GM23338 (cell line): Measurements from ENCODE around the gene ATP8A1. TPM values are rescaled to one million over a fixed set of nuclear protein-coding genes. Genes with fewer than 3 reads are reported as not detected.
A peak's percentile ranks its signal among the peaks of the same experiment; 100 is the strongest.

Experiments used
- ATAC-seq: fragments of 200-7000 bp; cut with Tn5 transposase; 3 replicates; pipeline ENCODE4 v1.9.1; 2020
- DNase-seq: peaks from one replicate; pipeline ENCODE4 v3.0.0-alpha.2; 2015; ENCODE audit warnings: low spot score
- H2AFZ ChIP-seq: fragments of 200-600 bp; sonication (generic); 2 replicates; pipeline ENCODE4 v1.8.0; 2016; ENCODE audit warnings: antibody characterized with exemption, mild to moderate bottlenecking, moderate library complexity
- H3F3A ChIP-seq: fragments of 200-600 bp; sonication (generic); replicated peaks from 2 replicates; pipeline ENCODE4 v1.8.0; 2017; ENCODE audit warnings: antibody characterized with exemption, mixed run types, low read depth
- H3K27ac ChIP-seq: fragments of 200-600 bp; sonication (generic); 2 replicates; pipeline ENCODE4 v1.6.1; 2016; ENCODE audit warnings: low read depth
- H3K27me3 ChIP-seq: fragments of 200-600 bp; sonication (generic); 2 replicates; pipeline ENCODE4 v1.8.0; 2016; ENCODE audit warnings: mild to moderate bottlenecking, mixed run types, moderate library complexity; ENCODE audit not compliant: insufficient read depth
- H3K36me3 ChIP-seq: fragments of 200-600 bp; sonication (generic); 2 replicates; pipeline ENCODE4 v1.8.0; 2016; ENCODE audit warnings: mild to moderate bottlenecking; ENCODE audit not compliant: insufficient read depth
- H3K4me1 ChIP-seq: fragments of 200-600 bp; sonication (generic); 2 replicates; pipeline ENCODE4 v1.8.0; 2016; ENCODE audit warnings: mild to moderate bottlenecking, moderate library complexity; ENCODE audit not compliant: insufficient read depth
- H3K4me2 ChIP-seq: fragments of 200-600 bp; sonication (generic); 2 replicates; pipeline ENCODE4 v1.7.1; 2017; ENCODE audit warnings: mixed run types
- H3K4me3 ChIP-seq: fragments of 200-600 bp; sonication (generic); 2 replicates; pipeline ENCODE4 v1.6.1; 2016; ENCODE audit warnings: mixed run types
- H3K79me2 ChIP-seq: fragments of 200-600 bp; sonication (generic); replicated peaks from 2 replicates; pipeline ENCODE4 v1.8.0; 2017; ENCODE audit warnings: mild to moderate bottlenecking; ENCODE audit not compliant: insufficient read depth
- H3K9me2 ChIP-seq: fragments of 200-600 bp; sonication (generic); 2 replicates; pipeline ENCODE4 v1.8.0; 2017; ENCODE audit not compliant: insufficient read depth
- H4K20me1 ChIP-seq: fragments of 200-600 bp; sonication (generic); replicated peaks from 2 replicates; pipeline ENCODE4 v1.8.0; 2017; ENCODE audit warnings: mild to moderate bottlenecking; ENCODE audit not compliant: insufficient read depth
- H3K27ac Mint-ChIP-seq: 2 replicates; pipeline ENCODE4 v1.8.0; 2020; ENCODE audit warnings: inconsistent platforms, mild to moderate bottlenecking, moderate library complexity, mixed read lengths
- H3K27me3 Mint-ChIP-seq: 3 replicates; pipeline ENCODE4 v1.8.0; 2022; ENCODE audit warnings: low read depth, mild to moderate bottlenecking, moderate library complexity, mixed read lengths, inconsistent platforms; ENCODE audit not compliant: insufficient read depth, poor library complexity
- H3K36me3 Mint-ChIP-seq: 3 replicates; pipeline ENCODE4 v1.8.0; 2021; ENCODE audit warnings: low read depth, mild to moderate bottlenecking, inconsistent platforms, moderate library complexity, mixed read lengths
- H3K4me1 Mint-ChIP-seq: 3 replicates; pipeline ENCODE4 v1.8.0; 2020; ENCODE audit warnings: mild to moderate bottlenecking, inconsistent platforms, mixed read lengths
- H3K4me3 Mint-ChIP-seq: 3 replicates; pipeline ENCODE4 v1.8.0; 2021; ENCODE audit warnings: moderate library complexity, mild to moderate bottlenecking, inconsistent platforms, mixed read lengths
- H3K9me3 Mint-ChIP-seq: 3 replicates; pipeline ENCODE4 v1.8.0; 2020; ENCODE audit warnings: moderate library complexity, mild to moderate bottlenecking, inconsistent platforms, mixed read lengths
- NANOG ChIP-seq: IDR thresholded peaks from 2 replicates; pipeline ENCODE4 v1.6.1; 2016; ENCODE audit warnings: antibody characterized with exemption, borderline replicate concordance
- POLR2AphosphoS5 ChIP-seq: IDR thresholded peaks from 2 replicates; pipeline ENCODE4 v1.6.1; 2016; ENCODE audit warnings: antibody characterized with exemption, low read depth
- ZNF114 ChIP-seq: fragments of 250-450 bp; sonication (Bioruptor Pico); IDR thresholded peaks from 2 replicates; pipeline ENCODE4 v1.5.0; 2020; ENCODE audit warnings: mild to moderate bottlenecking, moderate library complexity
- polyA plus RNA-seq: library from polyadenylated mRNA; unstranded; fragments of >200 nt; fragmentation: Nextera tagmentation; extraction: Ambion mirVana; gene quantifications from 2 replicates; pipeline ENCODE4 v1.2.1, GENCODE V29; 2016
- total RNA-seq: library from RNA; depleted of rRNA; stranded (reverse); fragments of >200 nt; shearing (Covaris generic); gene quantifications from 2 replicates; pipeline ENCODE4 v1.2.3, GENCODE V29; 2014
- TF ChIP-seq, protein P1 (sequence below): fragments of 250-450 bp; sonication (Bioruptor Pico); IDR thresholded peaks from 2 replicates; pipeline ENCODE4 v1.5.0; 2020; ENCODE audit warnings: mild to moderate bottlenecking, moderate library complexity

ATP8A1 gene
- total and polyA plus RNA-seq, 2 experiments from 2014 or later: 6.8 to 66.3 TPM

DNA sequence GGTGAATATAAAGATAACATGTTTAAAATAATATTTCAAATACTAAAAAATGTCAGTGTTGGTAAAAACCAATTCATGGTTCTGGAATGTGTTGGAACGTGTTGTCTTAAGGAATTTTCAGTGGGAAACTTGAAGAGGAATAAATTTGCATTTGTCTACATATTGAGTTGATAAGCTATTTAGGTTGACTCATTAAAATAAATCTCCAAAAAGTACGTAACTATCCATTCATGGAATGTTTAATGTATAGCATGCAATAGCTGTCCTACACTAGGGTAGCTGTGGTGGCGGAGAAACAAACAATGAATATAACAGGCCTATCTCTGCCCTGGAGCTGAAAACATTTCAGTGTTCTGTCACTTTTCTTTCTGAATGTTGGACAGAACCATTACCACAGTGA is 239.4 kb downstream of the ATP8A1 start (continued):
- TF ChIP-seq, protein P1, sequence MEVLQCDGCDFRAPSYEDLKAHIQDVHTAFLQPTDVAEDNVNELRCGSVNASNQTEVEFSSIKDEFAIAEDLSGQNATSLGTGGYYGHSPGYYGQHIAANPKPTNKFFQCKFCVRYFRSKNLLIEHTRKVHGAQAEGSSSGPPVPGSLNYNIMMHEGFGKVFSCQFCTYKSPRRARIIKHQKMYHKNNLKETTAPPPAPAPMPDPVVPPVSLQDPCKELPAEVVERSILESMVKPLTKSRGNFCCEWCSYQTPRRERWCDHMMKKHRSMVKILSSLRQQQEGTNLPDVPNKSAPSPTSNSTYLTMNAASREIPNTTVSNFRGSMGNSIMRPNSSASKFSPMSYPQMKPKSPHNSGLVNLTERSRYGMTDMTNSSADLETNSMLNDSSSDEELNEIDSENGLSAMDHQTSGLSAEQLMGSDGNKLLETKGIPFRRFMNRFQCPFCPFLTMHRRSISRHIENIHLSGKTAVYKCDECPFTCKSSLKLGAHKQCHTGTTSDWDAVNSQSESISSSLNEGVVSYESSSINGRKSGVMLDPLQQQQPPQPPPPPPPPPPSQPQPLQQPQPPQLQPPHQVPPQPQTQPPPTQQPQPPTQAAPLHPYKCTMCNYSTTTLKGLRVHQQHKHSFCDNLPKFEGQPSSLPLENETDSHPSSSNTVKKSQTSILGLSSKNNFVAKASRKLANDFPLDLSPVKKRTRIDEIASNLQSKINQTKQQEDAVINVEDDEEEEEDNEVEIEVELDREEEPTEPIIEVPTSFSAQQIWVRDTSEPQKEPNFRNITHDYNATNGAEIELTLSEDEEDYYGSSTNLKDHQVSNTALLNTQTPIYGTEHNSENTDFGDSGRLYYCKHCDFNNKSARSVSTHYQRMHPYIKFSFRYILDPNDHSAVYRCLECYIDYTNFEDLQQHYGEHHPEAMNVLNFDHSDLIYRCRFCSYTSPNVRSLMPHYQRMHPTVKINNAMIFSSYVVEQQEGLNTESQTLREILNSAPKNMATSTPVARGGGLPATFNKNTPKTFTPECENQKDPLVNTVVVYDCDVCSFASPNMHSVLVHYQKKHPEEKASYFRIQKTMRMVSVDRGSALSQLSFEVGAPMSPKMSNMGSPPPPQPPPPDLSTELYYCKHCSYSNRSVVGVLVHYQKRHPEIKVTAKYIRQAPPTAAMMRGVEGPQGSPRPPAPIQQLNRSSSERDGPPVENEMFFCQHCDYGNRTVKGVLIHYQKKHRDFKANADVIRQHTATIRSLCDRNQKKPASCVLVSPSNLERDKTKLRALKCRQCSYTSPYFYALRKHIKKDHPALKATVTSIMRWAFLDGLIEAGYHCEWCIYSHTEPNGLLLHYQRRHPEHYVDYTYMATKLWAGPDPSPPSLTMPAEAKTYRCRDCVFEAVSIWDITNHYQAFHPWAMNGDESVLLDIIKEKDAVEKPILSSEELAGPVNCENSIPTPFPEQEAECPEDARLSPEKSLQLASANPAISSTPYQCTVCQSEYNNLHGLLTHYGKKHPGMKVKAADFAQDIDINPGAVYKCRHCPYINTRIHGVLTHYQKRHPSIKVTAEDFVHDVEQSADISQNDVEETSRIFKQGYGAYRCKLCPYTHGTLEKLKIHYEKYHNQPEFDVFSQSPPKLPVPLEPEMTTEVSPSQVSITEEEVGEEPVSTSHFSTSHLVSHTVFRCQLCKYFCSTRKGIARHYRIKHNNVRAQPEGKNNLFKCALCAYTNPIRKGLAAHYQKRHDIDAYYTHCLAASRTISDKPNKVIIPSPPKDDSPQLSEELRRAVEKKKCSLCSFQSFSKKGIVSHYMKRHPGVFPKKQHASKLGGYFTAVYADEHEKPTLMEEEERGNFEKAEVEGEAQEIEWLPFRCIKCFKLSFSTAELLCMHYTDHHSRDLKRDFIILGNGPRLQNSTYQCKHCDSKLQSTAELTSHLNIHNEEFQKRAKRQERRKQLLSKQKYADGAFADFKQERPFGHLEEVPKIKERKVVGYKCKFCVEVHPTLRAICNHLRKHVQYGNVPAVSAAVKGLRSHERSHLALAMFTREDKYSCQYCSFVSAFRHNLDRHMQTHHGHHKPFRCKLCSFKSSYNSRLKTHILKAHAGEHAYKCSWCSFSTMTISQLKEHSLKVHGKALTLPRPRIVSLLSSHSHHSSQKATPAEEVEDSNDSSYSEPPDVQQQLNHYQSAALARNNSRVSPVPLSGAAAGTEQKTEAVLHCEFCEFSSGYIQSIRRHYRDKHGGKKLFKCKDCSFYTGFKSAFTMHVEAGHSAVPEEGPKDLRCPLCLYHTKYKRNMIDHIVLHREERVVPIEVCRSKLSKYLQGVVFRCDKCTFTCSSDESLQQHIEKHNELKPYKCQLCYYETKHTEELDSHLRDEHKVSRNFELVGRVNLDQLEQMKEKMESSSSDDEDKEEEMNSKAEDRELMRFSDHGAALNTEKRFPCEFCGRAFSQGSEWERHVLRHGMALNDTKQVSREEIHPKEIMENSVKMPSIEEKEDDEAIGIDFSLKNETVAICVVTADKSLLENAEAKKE (CRISPR knock-in tag): no peak
- no peak for TF ChIP-seq NANOG

DNA sequence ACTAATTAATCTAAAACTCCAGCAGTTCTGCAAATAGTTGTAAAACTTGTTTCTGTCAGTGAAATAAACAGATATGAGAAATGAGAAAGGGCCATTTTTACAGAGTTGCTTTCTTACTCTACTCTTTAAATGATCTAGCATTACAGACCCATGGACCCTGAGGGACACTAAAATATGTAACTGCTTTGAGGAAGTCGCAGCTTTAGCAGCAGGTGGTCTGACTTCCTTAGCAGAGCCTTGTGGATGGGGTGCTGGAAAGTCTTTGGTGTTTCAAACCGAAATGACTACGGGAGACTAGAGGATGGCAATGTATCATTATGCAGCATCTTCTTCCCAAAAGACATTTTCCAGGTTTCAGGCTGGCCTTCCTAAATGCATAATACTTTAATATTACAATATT is 240.9 kb downstream of the ATP8A1 start:
- no peak overlapping the region for H2AFZ ChIP-seq
- H3K4me2 ChIP-seq: 0 out of 2 replicates have a peak overlapping the region, but pooled peaks have one; percentile 6
- peaks cover 5% of the 10 kb centered on the region; the same call in 2 of the 3 replicates for H3K36me3 Mint-ChIP-seq
- no peaks in the 10 kb centered on the region for H3K27me3 ChIP-seq
- no peaks in the 10 kb centered on the region for H3K9me3 Mint-ChIP-seq
- H3K27ac ChIP-seq: no peak overlapping the region
- H3K4me1 Mint-ChIP-seq: peaks cover 34% of the 10 kb centered on the region
- ATAC-seq (peak; percentile 22; the same call in 1 of the 3 replicates), DNase-seq (peak; percentile 44)
- H3K9me2 ChIP-seq: no peaks in the 10 kb centered on the region
- no peaks in the 10 kb centered on the region for H4K20me1 ChIP-seq
- H3K79me2 ChIP-seq: no peaks in the 10 kb centered on the region
- no peak overlapping the region for H3K4me3 Mint-ChIP-seq
- H3K4me1 ChIP-seq: peaks cover 22% of the 10 kb centered on the region
- H3F3A ChIP-seq: no peaks in the 10 kb centered on the region
- no peaks in the 10 kb centered on the region for H3K36me3 ChIP-seq
- H3K27me3 Mint-ChIP-seq: no peaks in the 10 kb centered on the region
- no peak overlapping the region for H3K27ac Mint-ChIP-seq
- H3K4me3 ChIP-seq: no peak overlapping the region
- TF ChIP-seq POLR2AphosphoS5 (peak; percentile 45; the same call in 1 of the 2 replicates), ZNF114 (CRISPR knock-in tag) (no peak)

DNA sequence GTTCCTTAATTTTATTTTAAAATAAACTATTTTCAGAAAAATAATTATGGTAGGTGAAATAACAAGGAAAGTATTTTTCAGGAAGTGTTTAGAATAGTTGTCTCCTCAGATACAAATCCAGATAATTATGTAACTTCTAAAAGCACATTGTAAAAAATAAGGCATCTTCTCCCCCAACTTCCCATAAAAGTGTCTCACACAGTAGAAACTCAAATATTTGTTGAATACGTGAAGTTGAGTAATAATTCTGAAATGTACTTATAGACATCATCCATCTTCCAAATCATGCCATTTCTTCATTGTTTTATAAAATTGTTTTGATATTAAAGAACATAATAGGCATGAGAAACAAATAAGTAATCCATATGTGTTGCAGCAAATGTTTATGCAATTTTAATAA is 241.6 kb downstream of the ATP8A1 start:
- Histone ChIP-seq H3K79me2 (no peaks in the 10 kb centered on the region), H3K36me3 (no peaks in the 10 kb centered on the region), H3K9me2 (no peaks in the 10 kb centered on the region), H3K4me2 (no peak overlapping the region), H3K27me3 (no peaks in the 10 kb centered on the region), H3K4me3 (no peak overlapping the region), H3F3A (no peaks in the 10 kb centered on the region), H3K4me1 (peaks cover 25% of the 10 kb centered on the region), H3K27ac (no peak overlapping the region), H2AFZ (no peak overlapping the region), H4K20me1 (no peaks in the 10 kb centered on the region)
- no peaks in the 10 kb centered on the region for H3K9me3 Mint-ChIP-seq
- H3K27ac Mint-ChIP-seq: no peak overlapping the region
- DNase-seq (no peak), ATAC-seq (no peak)
- H3K36me3 Mint-ChIP-seq: 0 out of 3 replicates have a peak, but pooled peaks cover 2% of the 10 kb centered on the region
- TF ChIP-seq NANOG: no peak
- H3K27me3 Mint-ChIP-seq: no peaks in the 10 kb centered on the region
- H3K4me1 Mint-ChIP-seq: peaks cover 37% of the 10 kb centered on the region
- no peak overlapping the region for H3K4me3 Mint-ChIP-seq
